ENCODE results near the gene ABCA7.

DNA sequence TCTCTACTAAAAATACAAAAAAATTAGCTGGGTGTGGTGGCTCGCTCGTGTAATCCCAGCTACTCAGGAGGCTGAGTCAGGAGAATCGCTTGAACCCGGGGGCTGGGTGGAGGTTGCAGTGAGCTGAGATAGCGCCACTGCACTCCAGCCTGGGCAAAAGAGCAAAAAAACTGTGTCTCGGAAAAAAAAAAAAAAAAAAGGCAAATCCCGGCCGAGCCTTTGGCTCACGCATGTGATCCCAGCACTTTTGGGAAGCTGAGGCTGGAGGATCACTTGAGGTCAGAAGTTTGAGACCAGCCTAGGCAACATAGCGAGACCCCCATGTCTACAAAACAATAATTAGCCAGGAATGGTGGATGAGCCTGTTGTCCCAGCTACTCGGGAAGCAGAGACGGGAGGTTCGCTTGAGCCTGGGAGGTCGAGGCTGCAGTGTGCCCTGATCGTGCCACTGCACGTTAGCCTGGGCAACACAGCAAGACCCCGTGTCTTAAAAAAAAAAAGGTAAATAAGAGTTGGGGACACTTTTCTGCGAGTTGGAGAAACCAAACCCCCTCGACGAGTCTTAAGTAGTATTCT is 63.3 kb downstream of the ABCA7 start:
- no peak for TF ChIP-seq CTCF (IDR thresholded peaks at IDR 0.05; ENCODE audit: low read depth, low read length)
- TF ChIP-seq POLR2A (IDR thresholded peaks at IDR 0.05; ENCODE audit: extremely low read depth, insufficient read length), result no peak
- TF ChIP-seq, protein P1, sequence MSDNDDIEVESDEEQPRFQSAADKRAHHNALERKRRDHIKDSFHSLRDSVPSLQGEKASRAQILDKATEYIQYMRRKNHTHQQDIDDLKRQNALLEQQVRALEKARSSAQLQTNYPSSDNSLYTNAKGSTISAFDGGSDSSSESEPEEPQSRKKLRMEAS (IDR thresholded peaks at IDR 0.05; ENCODE audit: low read depth, low read length), result no peak

Measured in NB4 (cell line).